H1 (cell line): ENCODE results near the gene SELENOO. TPM values are rescaled to one million over a fixed set of nuclear protein-coding genes. Genes with fewer than 3 reads are reported as not detected.
A peak's percentile ranks its signal among the peaks of the same experiment; 100 is the strongest.

Experiments
- ATF2 ChIP-seq: IDR thresholded peaks from 2 replicates; pipeline ENCODE4 v1.6.1; 2012; ENCODE audit warnings: low read length, inconsistent platforms
- BACH1 ChIP-seq: IDR thresholded peaks from 2 replicates; pipeline ENCODE4 v1.6.1; 2012; ENCODE audit warnings: low read length, improper control_type of control experiment
- CHD2 ChIP-seq: IDR thresholded peaks from 2 replicates; pipeline ENCODE4 v1.6.1; 2012; ENCODE audit warnings: low read length, improper control_type of control experiment
- CTCF ChIP-seq, 3 experiments: IDR thresholded peaks; 1 replicate in 2 of 3; 2 replicates in 1 of 3; pipeline versions ENCODE4 v1.5.1 to v1.6.1; 2011; ENCODE audit warnings: low read length in 3 of 3, mild to moderate bottlenecking in 3 of 3, inconsistent platforms in 2 of 3, low read depth in 1 of 3, moderate library complexity in 1 of 3; ENCODE audit not compliant: insufficient read depth in 1 of 3; ENCODE audit errors: control extremely low read depth in 1 of 3
- EZH2 ChIP-seq: fragments of 200-600 bp; sonication (generic); IDR thresholded peaks from 2 replicates; pipeline ENCODE4 v1.7.1; 2012; ENCODE audit warnings: low read depth, mild to moderate bottlenecking, moderate library complexity, low read length, inconsistent platforms; ENCODE audit not compliant: severe bottlenecking
- HDAC6 ChIP-seq: IDR thresholded peaks from one replicate; pipeline ENCODE4 v1.7.1; 2012; ENCODE audit warnings: low read depth, mild to moderate bottlenecking, inconsistent platforms, low read length, moderate library complexity
- JUND ChIP-seq: IDR thresholded peaks from 2 replicates; pipeline ENCODE4 v1.6.1; 2011; ENCODE audit warnings: mild to moderate bottlenecking, improper control_type of control experiment, low read length
- KDM1A ChIP-seq: fragments of 200-600, 300-600 bp; sonication (generic); IDR thresholded peaks from 2 replicates; pipeline ENCODE4 v1.7.1; 2016; ENCODE audit warnings: mild to moderate bottlenecking, low read length, borderline replicate concordance
- POLR2AphosphoS5 ChIP-seq: IDR thresholded peaks from 2 replicates; pipeline ENCODE4 v1.6.1; 2011; ENCODE audit warnings: low read depth, low read length
- POU5F1 ChIP-seq: IDR thresholded peaks from 2 replicates; pipeline ENCODE4 v1.6.1; 2011; ENCODE audit warnings: low read depth, mild to moderate bottlenecking, low read length, moderate library complexity
- RXRA ChIP-seq: IDR thresholded peaks from 2 replicates; pipeline ENCODE4 v1.6.1; 2011; ENCODE audit warnings: low read depth, mild to moderate bottlenecking, low read length, moderate library complexity; ENCODE audit not compliant: insufficient read depth
- SP4 ChIP-seq: IDR thresholded peaks from 2 replicates; pipeline ENCODE4 v1.6.1; 2012; ENCODE audit warnings: low read length, inconsistent platforms
- SUZ12 ChIP-seq: fragments of 200-600 bp; sonication (generic); IDR thresholded peaks from 2 replicates; pipeline ENCODE4 v1.6.1; 2012; ENCODE audit warnings: mild to moderate bottlenecking, inconsistent platforms, low read length, moderate library complexity, mixed read lengths
- TEAD4 ChIP-seq: IDR thresholded peaks from 2 replicates; pipeline ENCODE4 v1.6.1; 2012; ENCODE audit warnings: low read depth, low read length, inconsistent platforms, mixed read lengths
- polyA plus RNA-seq, 7 experiments: library from polyadenylated mRNA; depleted of rRNA in 3 of 7; stranded (reverse) in 5 of 7; unstranded in 2 of 7; fragments of >200 nt in 5 of 7; fragments of 200-250 nt in 2 of 7; gene quantifications; 1 replicate in 5 of 7; 2 replicates in 1 of 7; 4 replicates in 1 of 7; pipeline versions ENCODE4 v1.2.1 to v1.2.3, GENCODE V29; 2011 to 2013; ENCODE audit warnings: missing spikeins in 2 of 7, mixed read lengths in 2 of 7
- total RNA-seq: library from RNA; stranded (reverse); fragmentation: NEBNext Ultra II Directional; extraction: Animal tissue kit (Norgen Biotek cat#: 25700); gene quantifications from 2 replicates; pipeline ENCODE4 v1.2.1, GENCODE V29; 2021
- TF ChIP-seq, protein P1 (sequence below): IDR thresholded peaks from 2 replicates; pipeline ENCODE4 v1.6.1; 2011; ENCODE audit warnings: low read depth, mild to moderate bottlenecking, low read length; ENCODE audit not compliant: insufficient read depth

Gene SELENOO
- total and polyA plus RNA-seq, 2 of the 8 experiments (the other 6 are each of a cell fraction or from before 2014, with no cell fraction given), result 18.6 to 25.1 TPM

GRCh38 chr22:50170453-50171318 is 30.1 kb upstream of the SELENOO start, which contains the start of gene PANX2 (continued):
- TF ChIP-seq POLR2AphosphoS5 (no peak), POU5F1 (no peak), RXRA (no peak), HDAC6 (no peak), EZH2 (peak; percentile 30), TEAD4 (no peak), SUZ12 (0 out of 2 replicates have a peak, but pooled peaks have one; percentile 24), SP4 (no peak), CTCF (IDR thresholded peaks at IDR 0.05; ENCODE audit: control extremely low read depth in 1 of 3, insufficient read depth in 1 of 3, low read depth in 1 of 3, low read length in 3 of 3) (no peak), JUND (no peak), CHD2 (no peak), BACH1 (no peak), KDM1A (no peak), ATF2 (no peak)
- TF ChIP-seq, protein P1, sequence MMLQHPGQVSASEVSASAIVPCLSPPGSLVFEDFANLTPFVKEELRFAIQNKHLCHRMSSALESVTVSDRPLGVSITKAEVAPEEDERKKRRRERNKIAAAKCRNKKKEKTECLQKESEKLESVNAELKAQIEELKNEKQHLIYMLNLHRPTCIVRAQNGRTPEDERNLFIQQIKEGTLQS, result no peak
